Natural killer cell (primary cell): ENCODE data around the gene MACROD2. TPM values are rescaled to one million over a fixed set of nuclear protein-coding genes. Genes with fewer than 3 reads are reported as not detected.

Experiments used
- ATAC-seq, 3 donors: fragments of 150-1000 bp in 2 of 3; fragments of 200-7000 bp in 1 of 3; cut with Tn5 transposase; 1 replicate in 1 of 3; 2 replicates in 2 of 3; pipeline ENCODE4 v1.10.0; 2021; ENCODE audit warnings: mild to moderate bottlenecking in 2 of 3, moderate library complexity in 2 of 3
- DNase-seq, 2 donors: peaks; one replicate each; pipeline versions ENCODE4 v3.0.0 to v3.0.0-alpha.2; 2013 to 2021; ENCODE audit warnings: mixed read lengths in 1 of 2
- H3K27ac ChIP-seq: one replicate; pipeline ENCODE4 v1.5.1; 2013; ENCODE audit warnings: mild to moderate bottlenecking, low read length
- H3K27me3 ChIP-seq: one replicate; pipeline ENCODE4 v1.6.1; 2013; ENCODE audit warnings: low read length; ENCODE audit not compliant: control insufficient read depth, insufficient read depth
- H3K36me3 ChIP-seq: one replicate; pipeline ENCODE4 v1.6.1; 2013; ENCODE audit warnings: low read length; ENCODE audit not compliant: control insufficient read depth, insufficient read depth
- H3K4me1 ChIP-seq: one replicate; pipeline ENCODE4 v1.6.1; 2013; ENCODE audit warnings: low read length; ENCODE audit not compliant: control insufficient read depth, insufficient read depth
- H3K4me3 ChIP-seq: one replicate; pipeline ENCODE4 v1.5.1; 2013; ENCODE audit warnings: low read length
- H3K9me3 ChIP-seq: one replicate; pipeline ENCODE4 v1.6.1; 2013; ENCODE audit warnings: low read length; ENCODE audit not compliant: control insufficient read depth, insufficient read depth
- H3K27ac Mint-ChIP-seq, 2 donors: one replicate each; pipeline ENCODE4 v1.8.0; 2022; ENCODE audit warnings: mild to moderate bottlenecking in 2 of 2, mixed read lengths in 2 of 2, moderate library complexity in 1 of 2
- H3K27me3 Mint-ChIP-seq, 2 donors: one replicate each; pipeline ENCODE4 v1.8.0; 2022; ENCODE audit warnings: low read depth in 2 of 2, mixed read lengths in 2 of 2
- H3K36me3 Mint-ChIP-seq: one replicate; pipeline ENCODE4 v1.8.0; 2022; ENCODE audit warnings: mixed read lengths
- H3K4me1 Mint-ChIP-seq, 2 donors: one replicate each; pipeline ENCODE4 v1.8.0; 2022; ENCODE audit warnings: mixed read lengths in 2 of 2
- H3K4me3 Mint-ChIP-seq: one replicate; pipeline ENCODE4 v1.8.0; 2022; ENCODE audit warnings: mild to moderate bottlenecking, moderate library complexity, mixed read lengths
- H3K9me3 Mint-ChIP-seq, 2 donors: one replicate each; pipeline ENCODE4 v1.8.0; 2022; ENCODE audit warnings: mixed read lengths in 2 of 2
- CTCF ChIP-seq: fragments of 200-600 bp; IDR thresholded peaks from one replicate; pipeline ENCODE4 v1.8.0; 2022; ENCODE audit warnings: antibody characterized with exemption
- WGBS: methylation state at CpG from one replicate; pipeline ENCODE4 v1.1.7; 2013; ENCODE audit warnings: missing lambda C conversion rate; ENCODE audit not compliant: insufficient coverage; 5-methylcytosine and 5-hydroxymethylcytosine counted together
- intact Hi-C: fragments of 100-400 bp; cut with micrococcal nuclease; formaldehyde crosslinking; loops from one replicate; pipeline ENCODE4 v1.14.2; 2022
- total RNA-seq, 4 donors: library from RNA; stranded (reverse); fragments of 120-200 nt in 1 of 4; gene quantifications; one replicate each; pipeline versions ENCODE4 v1.2.3 to v1.2.4, GENCODE V29; 2013 to 2022

The MACROD2 gene
- total RNA-seq, 3 donors from 2014 or later (not counting 1 experiment from before 2014, with no cell fraction given) = 0.19 to 0.88 TPM; not detected in 1

- H3K4me1 Mint-ChIP-seq = no peaks in the 10 kb centered on the region
- Histone ChIP-seq H3K4me3 (no peak overlapping the region), H3K4me1 (no peaks in the 10 kb centered on the region), H3K36me3 (no peaks in the 10 kb centered on the region), H3K9me3 (no peaks in the 10 kb centered on the region), H3K27ac (no peak overlapping the region), H3K27me3 (no peaks in the 10 kb centered on the region)
- no peak overlapping the region for H3K4me3 Mint-ChIP-seq
- no peak for DNase-seq
- no peak overlapping the region for H3K27ac Mint-ChIP-seq
- peaks cover 0 to 5% of the 10 kb centered on the region in 2 donors for H3K9me3 Mint-ChIP-seq
- peaks cover 0 to 5% of the 10 kb centered on the region in 2 donors for H3K27me3 Mint-ChIP-seq
- WGBS = 93% methylated on average over 2 of the region's 3 CpGs
- no peaks in the 10 kb centered on the region for H3K36me3 Mint-ChIP-seq
- no peak for ATAC-seq
- no peak for TF ChIP-seq CTCF
- intact Hi-C loops = no loop called here
These were observed 1772.9 kb downstream of the MACROD2 start for GRCh38 chr20:15767999-15768741.

GRCh38 chr20:15772826-15773225 lies 1777.5 kb downstream of the MACROD2 start:
- no CpG with 5 or more reads among the region's 3 CpGs for WGBS
- no peaks in the 10 kb centered on the region for H3K27me3 ChIP-seq
- no peak for ATAC-seq
- H3K4me3 ChIP-seq = no peak overlapping the region
- no peaks in the 10 kb centered on the region for H3K9me3 Mint-ChIP-seq
- no peak for DNase-seq
- no peak overlapping the region for H3K27ac ChIP-seq
- H3K9me3 ChIP-seq = no peaks in the 10 kb centered on the region
- H3K4me1 Mint-ChIP-seq = no peaks in the 10 kb centered on the region
- TF ChIP-seq CTCF = no peak
- H3K36me3 Mint-ChIP-seq = no peaks in the 10 kb centered on the region
- no peaks in the 10 kb centered on the region for H3K27me3 Mint-ChIP-seq
- H3K4me1 ChIP-seq = no peaks in the 10 kb centered on the region
- intact Hi-C loops = no loop called here
- no peak overlapping the region for H3K27ac Mint-ChIP-seq
- H3K4me3 Mint-ChIP-seq = no peak overlapping the region
- no peaks in the 10 kb centered on the region for H3K36me3 ChIP-seq

- no peaks in the 10 kb centered on the region for H3K36me3 Mint-ChIP-seq
- TF ChIP-seq CTCF = no peak
- no peaks in the 10 kb centered on the region for H3K4me1 ChIP-seq
- no peak overlapping the region for H3K4me3 Mint-ChIP-seq
- H3K36me3 ChIP-seq = no peaks in the 10 kb centered on the region
- intact Hi-C loops = no loop called here
- H3K27ac ChIP-seq = no peak overlapping the region
- ATAC-seq (no peak), DNase-seq (no peak)
- H3K27me3 ChIP-seq = no peaks in the 10 kb centered on the region
- H3K4me3 ChIP-seq = no peak overlapping the region
- no peaks in the 10 kb centered on the region for H3K9me3 Mint-ChIP-seq
- 82% methylated on average over 4 of the region's 4 CpGs for WGBS
- no peaks in the 10 kb centered on the region for H3K9me3 ChIP-seq
- no peaks in the 10 kb centered on the region for H3K4me1 Mint-ChIP-seq
- H3K27ac Mint-ChIP-seq = no peak overlapping the region
- H3K27me3 Mint-ChIP-seq = no peaks in the 10 kb centered on the region
These were observed 1779.6 kb downstream of the MACROD2 start for GRCh38 chr20:15774926-15775325.
